ENCODE data around the gene FADS3. TPM values are rescaled to one million over a fixed set of nuclear protein-coding genes. Genes with fewer than 3 reads are reported as not detected.

The FADS3 gene
- total and polyA plus RNA-seq, 2 of the 13 experiments (the other 11 are each of a cell fraction or from before 2014, with no cell fraction given): 13.4 to 23.2 TPM

- TF ChIP-seq STAT6 (CRISPR knock-in tag; IDR thresholded peaks at IDR 0.05; ENCODE audit: borderline replicate concordance): no peak
- TF ChIP-seq CSRNP1 (CRISPR knock-in tag; IDR thresholded peaks at IDR 0.05): no peak
- TF ChIP-seq ZNF275 (CRISPR knock-in tag; IDR thresholded peaks at IDR 0.05; ENCODE audit: borderline replicate concordance): no peak
- no peak for TF ChIP-seq NR2F2 (IDR thresholded peaks at IDR 0.05; ENCODE audit: borderline replicate concordance, low read depth)
- TF ChIP-seq ZBTB49 (CRISPR knock-in tag; IDR thresholded peaks at IDR 0.05; ENCODE audit: borderline replicate concordance): no peak
- TF ChIP-seq SMYD3 (CRISPR knock-in tag; IDR thresholded peaks at IDR 0.05): no peak
- no peak for TF ChIP-seq ZNF780A (CRISPR knock-in tag; IDR thresholded peaks at IDR 0.05)
- TF ChIP-seq ZNF580 (CRISPR knock-in tag; IDR thresholded peaks at IDR 0.05; ENCODE audit: borderline replicate concordance, low read depth): no peak
- TF ChIP-seq CBX2 (IDR thresholded peaks at IDR 0.05; ENCODE audit: low read depth, low read length): no peak
- TF ChIP-seq CBX2 (CRISPR knock-in tag; IDR thresholded peaks at IDR 0.05; ENCODE audit: low read depth): no peak
- TF ChIP-seq RFXANK (CRISPR knock-in tag; IDR thresholded peaks at IDR 0.05): no peak
- TF ChIP-seq PRMT3 (CRISPR knock-in tag; IDR thresholded peaks at IDR 0.05; ENCODE audit: borderline replicate concordance, low read depth): no peak
- TF ChIP-seq ZNF24 (IDR thresholded peaks at IDR 0.05): no peak
- peak; percentile 13; the same call in 1 of the 2 replicates for TF ChIP-seq THAP11 (CRISPR knock-in tag; IDR thresholded peaks at IDR 0.05)
- TF ChIP-seq SAP130 (CRISPR knock-in tag; IDR thresholded peaks at IDR 0.05; ENCODE audit: low read depth): peak; percentile 51
- TF ChIP-seq ZFP1 (CRISPR knock-in tag; IDR thresholded peaks at IDR 0.05): no peak
- TF ChIP-seq CEBPG (CRISPR knock-in tag; IDR thresholded peaks at IDR 0.05): no peak
- TF ChIP-seq SMAD1 (CRISPR knock-in tag; IDR thresholded peaks at IDR 0.05; ENCODE audit: borderline replicate concordance, low read depth): peak; percentile 30; the same call in 1 of the 2 replicates
- no peak for TF ChIP-seq ZBTB46 (CRISPR knock-in tag; IDR thresholded peaks at IDR 0.05; ENCODE audit: borderline replicate concordance)
- no peak for TF ChIP-seq ZNF720 (CRISPR knock-in tag; IDR thresholded peaks at IDR 0.05)
Measured at GRCh38 chr11:61828629-61829407, 62.5 kb downstream of the FADS3 start (continued).
